Natural killer cell (primary cell): ENCODE data around the gene FRMD3. TPM values are rescaled to one million over a fixed set of nuclear protein-coding genes. Genes with fewer than 3 reads are reported as not detected.

Experiments
- ATAC-seq, 3 donors: fragments of 150-1000 bp in 2 of 3; fragments of 200-7000 bp in 1 of 3; cut with Tn5 transposase; 1 replicate in 1 of 3; 2 replicates in 2 of 3; pipeline ENCODE4 v1.10.0; 2021; ENCODE audit warnings: mild to moderate bottlenecking in 2 of 3, moderate library complexity in 2 of 3
- DNase-seq, 2 donors: peaks; one replicate each; pipeline versions ENCODE4 v3.0.0 to v3.0.0-alpha.2; 2013 to 2021; ENCODE audit warnings: mixed read lengths in 1 of 2
- H3K27ac ChIP-seq: one replicate; pipeline ENCODE4 v1.5.1; 2013; ENCODE audit warnings: mild to moderate bottlenecking, low read length
- H3K27me3 ChIP-seq: one replicate; pipeline ENCODE4 v1.6.1; 2013; ENCODE audit warnings: low read length; ENCODE audit not compliant: control insufficient read depth, insufficient read depth
- H3K36me3 ChIP-seq: one replicate; pipeline ENCODE4 v1.6.1; 2013; ENCODE audit warnings: low read length; ENCODE audit not compliant: control insufficient read depth, insufficient read depth
- H3K4me1 ChIP-seq: one replicate; pipeline ENCODE4 v1.6.1; 2013; ENCODE audit warnings: low read length; ENCODE audit not compliant: control insufficient read depth, insufficient read depth
- H3K4me3 ChIP-seq: one replicate; pipeline ENCODE4 v1.5.1; 2013; ENCODE audit warnings: low read length
- H3K9me3 ChIP-seq: one replicate; pipeline ENCODE4 v1.6.1; 2013; ENCODE audit warnings: low read length; ENCODE audit not compliant: control insufficient read depth, insufficient read depth
- H3K27ac Mint-ChIP-seq, 2 donors: one replicate each; pipeline ENCODE4 v1.8.0; 2022; ENCODE audit warnings: mild to moderate bottlenecking in 2 of 2, mixed read lengths in 2 of 2, moderate library complexity in 1 of 2
- H3K27me3 Mint-ChIP-seq, 2 donors: one replicate each; pipeline ENCODE4 v1.8.0; 2022; ENCODE audit warnings: low read depth in 2 of 2, mixed read lengths in 2 of 2
- H3K36me3 Mint-ChIP-seq: one replicate; pipeline ENCODE4 v1.8.0; 2022; ENCODE audit warnings: mixed read lengths
- H3K4me1 Mint-ChIP-seq, 2 donors: one replicate each; pipeline ENCODE4 v1.8.0; 2022; ENCODE audit warnings: mixed read lengths in 2 of 2
- H3K4me3 Mint-ChIP-seq: one replicate; pipeline ENCODE4 v1.8.0; 2022; ENCODE audit warnings: mild to moderate bottlenecking, moderate library complexity, mixed read lengths
- H3K9me3 Mint-ChIP-seq, 2 donors: one replicate each; pipeline ENCODE4 v1.8.0; 2022; ENCODE audit warnings: mixed read lengths in 2 of 2
- CTCF ChIP-seq: fragments of 200-600 bp; IDR thresholded peaks from one replicate; pipeline ENCODE4 v1.8.0; 2022; ENCODE audit warnings: antibody characterized with exemption
- WGBS: methylation state at CpG from one replicate; pipeline ENCODE4 v1.1.7; 2013; ENCODE audit warnings: missing lambda C conversion rate; ENCODE audit not compliant: insufficient coverage; 5-methylcytosine and 5-hydroxymethylcytosine counted together
- intact Hi-C: fragments of 100-400 bp; cut with micrococcal nuclease; formaldehyde crosslinking; loops from one replicate; pipeline ENCODE4 v1.14.2; 2022
- total RNA-seq, 4 donors: library from RNA; stranded (reverse); fragments of 120-200 nt in 1 of 4; gene quantifications; one replicate each; pipeline versions ENCODE4 v1.2.3 to v1.2.4, GENCODE V29; 2013 to 2022

Gene FRMD3
- total RNA-seq, 3 donors from 2014 or later (not counting 1 experiment from before 2014, with no cell fraction given): 1.2 to 2.4 (median 2.1) TPM

- DNase-seq (no peak), ATAC-seq (no peak)
- no peaks in the 10 kb centered on the region for H3K36me3 Mint-ChIP-seq
- TF ChIP-seq CTCF: no peak
- Histone ChIP-seq H3K4me1 (peaks cover 8% of the 10 kb centered on the region), H3K36me3 (no peaks in the 10 kb centered on the region), H3K4me3 (no peak overlapping the region), H3K27me3 (no peaks in the 10 kb centered on the region), H3K27ac (no peak overlapping the region), H3K9me3 (no peaks in the 10 kb centered on the region)
- intact Hi-C loops: no loop called here
- WGBS: 85% methylated on average over 7 of the region's 7 CpGs
- peaks cover 0 to 4% of the 10 kb centered on the region in 2 donors for H3K27me3 Mint-ChIP-seq
- no peaks in the 10 kb centered on the region for H3K9me3 Mint-ChIP-seq
- H3K4me3 Mint-ChIP-seq: no peak overlapping the region
- no peak overlapping the region for H3K27ac Mint-ChIP-seq
- peaks cover 14 to 16% of the 10 kb centered on the region in 2 donors for H3K4me1 Mint-ChIP-seq
Observed at GRCh38 chr9:83469722-83470121, 68.5 kb downstream of the FRMD3 start.

- DNase-seq (no peak), ATAC-seq (no peak)
- Mint-ChIP-seq H3K4me3 (no peak overlapping the region), H3K4me1 (peaks cover 13 to 14% of the 10 kb centered on the region in 2 donors), H3K36me3 (no peaks in the 10 kb centered on the region), H3K27me3 (peaks cover 0 to 4% of the 10 kb centered on the region in 2 donors), H3K9me3 (no peaks in the 10 kb centered on the region), H3K27ac (no peak overlapping the region)
- Histone ChIP-seq H3K27ac (no peak overlapping the region), H3K4me1 (peaks cover 8% of the 10 kb centered on the region), H3K9me3 (no peaks in the 10 kb centered on the region), H3K4me3 (no peak overlapping the region), H3K36me3 (no peaks in the 10 kb centered on the region), H3K27me3 (no peaks in the 10 kb centered on the region)
- no peak for TF ChIP-seq CTCF
- 94% methylated on average over 3 of the region's 3 CpGs for WGBS
- intact Hi-C loops: no loop called here
Observed at GRCh38 chr9:83468821-83469220, 69.4 kb downstream of the FRMD3 start.

GRCh38 chr9:83466877-83467276, 71.3 kb downstream of the FRMD3 start:
- intact Hi-C loops: no loop called here

More at GRCh38 chr9:83466877-83467276, 71.3 kb downstream of the FRMD3 start:
- peaks cover 0 to 4% of the 10 kb centered on the region in 2 donors for H3K27me3 Mint-ChIP-seq
- Histone ChIP-seq H3K36me3 (no peaks in the 10 kb centered on the region), H3K4me3 (no peak overlapping the region), H3K27me3 (no peaks in the 10 kb centered on the region), H3K9me3 (no peaks in the 10 kb centered on the region), H3K27ac (no peak overlapping the region), H3K4me1 (no peaks in the 10 kb centered on the region)
- DNase-seq: no peak
- 80% methylated on average over 2 of the region's 2 CpGs for WGBS
- H3K4me1 Mint-ChIP-seq: no peaks in the 10 kb centered on the region
- H3K27ac Mint-ChIP-seq: no peak overlapping the region
- no peak overlapping the region for H3K4me3 Mint-ChIP-seq
- no peak for TF ChIP-seq CTCF
- H3K36me3 Mint-ChIP-seq: no peaks in the 10 kb centered on the region
- ATAC-seq: no peak
- no peaks in the 10 kb centered on the region for H3K9me3 Mint-ChIP-seq
